Measurements from ENCODE around the gene CERS6.
"Not testable (repeated sequence)": the region's sequence is repeated elsewhere in the genome, so short reads cannot be mapped to it uniquely, and the experiment has no call there.

The CERS6 gene

GRCh38 chr2:168467729-168468128 lies 11.7 kb downstream of the CERS6 start:
- no peak for DNase-seq (ENCODE audit: low read depth, low spot score)

DNA sequence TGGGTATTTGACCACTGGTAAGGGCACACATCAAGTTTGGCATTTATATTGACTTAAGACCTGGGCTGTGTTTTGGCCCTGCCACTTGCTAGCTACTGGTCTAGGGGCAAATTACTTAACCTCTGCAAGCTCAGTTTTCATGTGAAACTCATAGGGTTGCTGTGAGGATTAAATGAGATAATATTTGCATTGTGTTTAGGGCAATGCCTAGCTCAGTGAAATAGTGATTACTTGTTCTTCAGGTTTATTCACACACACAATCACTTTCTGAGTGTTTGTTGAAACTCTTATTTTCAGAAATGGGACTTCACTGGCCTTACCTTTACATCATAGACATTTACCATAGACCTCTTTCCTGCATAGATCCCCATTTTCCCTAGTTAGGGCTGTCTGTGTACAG lies 12.3 kb downstream of the CERS6 start:
- DNase-seq (ENCODE audit: low read depth, low spot score), result no peak

GRCh38 chr2:168469281-168469988 lies 13.4 kb downstream of the CERS6 start:
- no peak for DNase-seq (ENCODE audit: low read depth, low spot score)

GRCh38 chr2:168470320-168471162 lies 14.5 kb downstream of the CERS6 start:
- no peak for DNase-seq (ENCODE audit: low read depth, low spot score)

DNA sequence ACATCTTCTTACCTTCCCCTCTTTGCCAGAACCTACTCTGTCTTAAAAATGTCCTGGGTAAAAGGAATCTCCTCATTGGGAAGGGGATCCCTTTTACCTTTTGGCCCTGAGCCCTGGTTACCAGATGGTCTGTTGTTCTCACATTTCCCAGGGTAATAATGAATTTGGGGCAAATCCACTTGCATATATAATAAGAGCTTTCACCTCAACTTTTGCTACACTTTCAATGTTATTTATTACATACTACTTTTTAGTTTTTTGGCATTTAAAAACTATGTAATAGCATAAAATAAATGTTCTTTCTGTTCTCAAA lies 15.0 kb downstream of the CERS6 start:
- DNase-seq (ENCODE audit: low read depth, low spot score), result no peak

DNA sequence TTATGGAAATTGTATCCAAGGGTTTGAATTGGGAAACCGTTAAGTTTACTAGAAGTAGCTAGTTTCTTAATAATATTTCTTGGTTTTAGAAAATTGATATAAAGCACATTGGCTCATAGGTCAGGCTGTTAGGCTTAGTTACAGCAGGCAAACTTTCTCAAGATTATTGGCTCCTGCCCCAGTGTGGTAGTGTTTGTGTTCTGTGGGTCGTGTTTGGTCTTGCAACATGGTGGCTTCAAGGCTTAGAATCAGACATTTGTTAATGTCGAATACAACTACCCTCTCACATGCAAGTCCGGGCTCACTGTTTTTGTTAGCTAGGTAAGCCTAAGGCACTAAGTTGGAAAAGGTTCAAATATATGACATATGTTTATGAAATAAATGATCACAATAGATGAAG lies 19.6 kb downstream of the CERS6 start:
- DNase-seq (ENCODE audit: low read depth, low spot score), result no peak

DNA sequence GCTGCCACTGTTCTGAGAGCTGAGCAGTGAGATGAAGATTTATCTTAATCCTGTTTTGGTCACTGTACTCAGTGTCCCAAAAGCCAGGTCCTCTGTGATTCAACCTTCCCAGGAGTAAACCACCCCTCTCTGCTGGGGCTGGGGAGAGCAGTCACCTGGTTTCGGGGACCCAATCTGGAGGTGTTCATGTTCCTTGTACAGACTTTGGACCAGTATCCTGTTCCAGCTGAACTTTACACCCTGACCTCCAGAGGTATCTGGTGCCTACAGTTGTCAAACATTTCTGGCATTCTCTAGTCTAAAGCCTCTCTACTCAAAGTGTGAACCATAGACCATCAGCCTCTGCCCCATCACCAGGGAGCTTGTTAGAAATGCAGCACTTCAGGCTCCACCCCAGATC lies 22.1 kb downstream of the CERS6 start:
- DNase-seq (ENCODE audit: low read depth, low spot score), result no peak

DNA sequence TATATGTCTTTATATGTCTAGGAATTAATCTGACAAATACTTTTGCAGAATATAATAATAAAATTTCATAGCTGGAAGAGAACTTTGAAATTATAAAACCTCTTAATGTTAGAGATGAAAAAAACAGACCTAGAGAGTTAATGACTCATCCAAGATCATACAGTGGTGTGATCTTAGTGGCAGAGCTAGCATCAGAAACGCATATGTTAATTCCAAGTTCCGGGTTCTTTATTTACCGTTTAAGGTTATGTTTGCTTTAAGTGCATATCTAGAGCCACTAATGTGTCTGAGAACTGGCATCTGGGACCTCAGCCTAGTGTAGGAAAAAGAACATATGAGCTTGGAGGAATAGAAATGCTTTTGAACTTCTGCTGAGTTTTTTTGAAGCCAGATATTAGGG lies 24.3 kb downstream of the CERS6 start:
- DNase-seq (ENCODE audit: low read depth, low spot score), result no peak

DNA sequence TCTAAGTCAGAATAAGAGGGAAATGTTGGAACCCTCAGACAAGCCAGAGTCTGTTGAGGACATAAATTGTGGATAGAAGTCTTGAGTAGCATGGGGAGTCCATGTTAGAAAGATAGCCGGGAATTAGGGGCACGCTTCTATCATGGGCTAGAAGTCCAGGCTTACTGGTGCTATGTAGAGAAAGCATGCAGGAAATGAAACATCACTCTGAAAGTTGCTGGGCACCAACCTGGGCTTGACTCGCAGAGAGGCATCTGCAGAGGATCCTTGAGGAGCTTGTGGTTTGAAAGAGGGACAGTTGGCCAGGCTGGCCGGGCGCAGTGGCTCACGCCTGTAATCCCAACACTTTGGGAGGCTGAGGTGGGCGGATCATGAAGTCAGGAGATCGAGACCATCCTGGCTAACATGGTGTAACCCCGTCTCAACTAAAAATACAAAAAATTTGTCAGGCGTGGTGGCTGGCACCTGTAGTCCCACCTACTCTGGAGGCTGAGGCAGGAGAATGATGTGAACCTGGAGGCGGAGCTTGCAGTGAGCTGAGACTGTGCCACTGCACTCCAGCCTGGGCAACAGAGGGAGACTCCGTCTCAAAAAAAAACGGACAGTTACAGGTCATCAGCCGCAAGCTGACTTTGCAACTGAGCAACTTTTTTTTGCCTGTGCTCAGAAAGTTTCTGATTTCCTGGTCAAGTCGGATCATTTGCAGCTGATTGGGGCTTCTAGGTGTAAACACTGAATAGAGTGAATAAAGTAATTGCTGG lies 24.9 kb downstream of the CERS6 start:
- DNase-seq (ENCODE audit: low read depth, low spot score), result no peak

GRCh38 chr2:168482269-168482668 lies 26.2 kb downstream of the CERS6 start:
- no peak for DNase-seq (ENCODE audit: low read depth, low spot score)

DNA sequence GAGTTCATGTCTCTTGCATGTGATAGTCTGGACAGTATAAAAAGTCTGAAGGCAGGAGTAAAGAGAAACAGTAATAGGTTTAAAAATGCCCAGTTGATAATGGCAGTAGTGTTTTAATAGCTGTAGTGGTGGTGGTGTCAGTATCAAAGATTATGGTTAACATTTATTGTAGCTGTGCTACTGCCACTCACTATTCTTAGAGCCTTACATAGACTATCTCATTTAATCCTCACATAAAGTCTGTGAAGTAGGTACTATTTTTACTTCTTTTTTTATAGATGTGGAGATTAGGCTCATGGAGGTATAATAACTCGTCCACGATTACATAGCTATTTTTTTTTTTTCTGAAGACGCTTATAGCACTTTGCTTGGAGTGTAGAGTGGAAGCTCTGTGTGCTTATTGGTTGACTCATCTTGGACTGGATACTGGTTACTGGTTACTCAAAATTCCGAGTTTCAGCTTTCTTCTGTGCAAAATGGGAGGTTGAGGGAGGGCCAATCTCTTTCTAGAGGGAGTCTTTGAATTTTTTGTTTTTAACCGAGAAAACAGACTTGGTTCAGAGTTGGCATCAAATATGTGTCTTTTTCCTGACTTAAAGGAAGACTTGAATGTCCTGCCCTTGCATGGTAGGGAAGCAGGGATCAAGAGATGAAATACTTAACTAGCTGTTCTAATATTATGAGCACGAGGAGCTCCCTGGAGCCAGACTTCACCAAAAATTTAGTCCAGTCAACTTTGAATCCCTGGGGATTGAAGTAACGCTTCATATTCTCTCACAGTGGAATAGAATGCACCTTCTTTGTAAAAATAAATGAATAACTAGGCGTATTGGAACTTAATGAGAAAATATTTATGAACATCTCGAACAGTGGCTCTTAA lies 27.1 kb downstream of the CERS6 start:
- no peak for DNase-seq (ENCODE audit: low read depth, low spot score)

- no peak for DNase-seq (ENCODE audit: low read depth, low spot score)
These were observed 30.4 kb downstream of the CERS6 start for GRCh38 chr2:168486477-168486876.

DNA sequence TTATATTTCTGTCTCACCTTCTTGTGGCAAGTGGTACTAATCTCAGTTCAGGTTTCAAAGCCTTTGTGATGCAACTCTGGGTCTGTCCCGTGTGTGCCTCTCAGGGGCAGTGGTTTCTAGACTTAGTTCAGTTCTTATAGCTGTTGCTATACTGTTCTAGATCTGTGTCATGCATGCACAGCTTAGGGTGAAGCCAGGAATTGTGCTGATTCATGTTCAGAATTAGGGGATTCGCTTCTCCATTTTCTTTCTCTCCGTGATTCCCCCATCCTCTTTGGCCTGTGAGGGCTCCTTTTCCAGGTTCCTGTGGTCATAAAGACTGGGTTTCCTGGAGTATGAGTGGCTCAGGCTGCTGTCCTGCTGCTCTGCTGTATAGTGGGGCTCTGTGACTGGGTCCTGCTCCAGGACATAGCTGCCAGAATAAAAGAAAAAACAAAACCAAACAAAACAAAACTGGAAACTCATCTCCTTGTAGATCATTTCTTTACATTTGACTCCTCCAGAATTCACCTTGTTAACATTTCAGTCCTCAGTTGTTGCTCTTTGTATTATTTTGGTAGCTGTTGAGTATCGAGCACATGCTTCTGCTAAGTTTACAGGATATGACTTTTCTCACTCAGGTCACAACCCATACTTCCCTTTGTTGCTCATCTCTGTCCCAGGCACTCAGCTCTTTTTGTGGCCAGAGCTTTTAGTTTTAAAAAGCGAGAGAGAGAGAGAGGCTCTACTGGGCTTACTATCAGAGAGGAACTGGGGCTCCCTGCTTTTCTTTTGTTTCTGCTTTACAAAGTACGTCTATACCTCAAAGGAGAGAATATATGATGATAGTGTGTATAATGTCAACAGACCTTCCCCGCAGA lies 34.2 kb downstream of the CERS6 start:
- peak; percentile 19 for DNase-seq (ENCODE audit: low read depth, low spot score)

- no peak for DNase-seq (ENCODE audit: low read depth, low spot score)
These were observed 35.0 kb downstream of the CERS6 start for GRCh38 chr2:168490946-168491605.

DNA sequence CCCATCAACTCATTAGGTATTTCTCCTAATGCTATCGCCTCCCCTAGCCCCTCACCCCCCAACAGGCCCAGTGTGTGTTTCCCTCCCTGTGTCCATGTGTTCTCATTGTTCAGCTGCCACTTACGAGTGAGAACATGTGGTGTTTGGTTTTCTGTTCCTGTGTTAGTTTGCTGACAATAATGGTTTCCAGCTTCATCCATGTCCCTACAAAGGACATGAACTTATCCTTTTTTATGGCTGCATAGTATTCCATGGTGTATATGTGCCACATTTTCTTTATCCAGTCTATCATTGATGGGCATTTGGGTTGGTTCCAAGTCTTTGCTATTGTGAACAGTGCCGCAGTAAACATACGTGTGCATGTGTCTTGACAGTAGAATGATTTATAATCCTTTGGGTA lies 35.7 kb downstream of the CERS6 start:
- not testable (repeated sequence) for DNase-seq (ENCODE audit: low read depth, low spot score)

DNA sequence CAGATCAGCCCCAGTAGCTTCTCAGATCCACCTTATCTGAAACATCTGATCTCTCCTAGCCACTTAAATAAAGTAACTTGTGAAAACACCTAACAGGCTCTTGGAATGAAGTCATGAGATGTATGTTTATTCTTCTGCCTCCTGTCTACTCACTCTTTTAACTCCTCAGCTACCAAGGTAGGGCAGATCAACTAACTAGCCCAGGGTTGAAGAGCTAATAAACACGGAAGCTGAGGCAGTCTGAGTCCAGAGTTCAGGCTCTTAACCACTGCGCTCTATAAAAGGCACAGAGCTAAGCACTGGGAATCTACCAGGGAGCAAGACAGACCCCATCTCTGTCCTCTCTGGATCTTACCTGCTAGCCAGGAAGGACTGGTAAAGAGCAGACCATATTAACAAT lies 37.1 kb downstream of the CERS6 start:
- not testable (repeated sequence) for DNase-seq (ENCODE audit: low read depth, low spot score)

DNA sequence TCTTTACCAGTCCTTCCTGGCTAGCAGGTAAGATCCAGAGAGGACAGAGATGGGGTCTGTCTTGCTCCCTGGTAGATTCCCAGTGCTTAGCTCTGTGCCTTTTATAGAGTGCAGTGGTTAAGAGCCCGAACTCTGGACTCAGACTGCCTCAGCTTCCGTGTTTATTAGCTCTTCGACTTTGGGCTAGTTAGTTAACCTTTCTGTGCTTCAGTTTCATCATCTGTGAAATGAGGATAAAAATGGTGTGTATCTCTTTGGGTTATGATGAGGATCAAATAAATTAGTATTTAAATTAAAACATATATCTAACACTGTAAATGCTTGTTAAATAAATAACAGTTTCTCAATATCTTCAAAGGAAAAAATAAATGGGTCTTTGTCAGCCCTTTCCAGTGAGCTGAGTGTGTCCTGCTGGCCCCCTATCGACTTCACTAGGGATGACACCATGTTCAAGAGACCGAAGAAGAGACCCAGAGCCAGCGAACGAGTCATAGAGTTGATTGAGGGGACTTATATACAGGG lies 38.2 kb downstream of the CERS6 start:
- no peak for DNase-seq (ENCODE audit: low read depth, low spot score)

DNA sequence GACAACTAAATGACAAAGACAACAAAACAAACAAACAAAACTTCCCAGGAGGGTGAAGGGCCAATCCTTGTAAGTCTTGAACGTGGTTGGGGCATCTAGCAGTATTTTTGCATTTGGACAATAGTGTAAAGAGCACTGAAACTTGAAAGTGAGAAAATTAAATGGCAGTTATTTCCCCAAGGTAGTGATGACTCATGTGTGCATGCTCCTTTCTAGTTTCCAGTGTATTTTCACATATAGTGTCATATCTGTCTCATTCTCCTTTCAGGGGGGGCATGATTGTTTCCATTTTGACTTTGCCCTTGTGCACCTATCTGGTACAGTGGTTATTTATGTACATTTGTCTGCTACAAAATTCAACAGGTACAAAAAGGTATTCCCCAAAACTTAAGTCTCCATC lies 39.5 kb downstream of the CERS6 start:
- DNase-seq (ENCODE audit: low read depth, low spot score), result no peak

- DNase-seq (ENCODE audit: low read depth, low spot score), result no peak
These were observed 40.8 kb downstream of the CERS6 start for GRCh38 chr2:168496906-168497305.

DNA sequence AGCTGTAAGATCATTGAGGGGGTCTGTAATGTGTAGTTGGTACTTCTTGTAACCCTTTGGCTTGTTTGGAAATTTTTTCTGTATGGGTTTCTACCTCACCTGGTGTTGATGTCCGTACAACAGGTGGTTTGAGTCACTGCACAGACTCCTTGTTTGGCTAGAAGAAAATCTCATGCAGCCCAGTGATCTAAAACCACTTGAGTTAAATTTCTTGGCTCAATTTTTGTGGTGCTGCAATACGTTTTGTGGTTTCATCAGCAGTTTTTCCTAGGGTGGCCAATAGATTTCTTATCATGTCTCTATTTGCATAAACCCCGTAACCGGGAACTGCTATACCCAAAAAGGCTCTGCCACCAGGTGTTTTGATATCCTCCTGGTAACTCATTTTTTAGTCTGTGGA lies 43.4 kb downstream of the CERS6 start:
- DNase-seq (ENCODE audit: low read depth, low spot score), result no peak
